Mucosa of descending colon (tissue), 3 donors: Measurements from ENCODE around the gene GOSR1. TPM values are rescaled to one million over a fixed set of nuclear protein-coding genes. Genes with fewer than 3 reads are reported as not detected.
A peak's percentile ranks its signal among the peaks of the same experiment; 100 is the strongest.
"Not testable (repeated sequence)": the region's sequence is repeated elsewhere in the genome, so short reads cannot be mapped to it uniquely, and the experiment has no call there.

Experiments used
- ATAC-seq: fragments of 200-7000 bp; cut with Tn5 transposase; one replicate; pipeline ENCODE4 v1.9.1; 2020; ENCODE audit warnings: mild to moderate bottlenecking, moderate library complexity
- DNase-seq, 3 donors: peaks; one replicate each; pipeline ENCODE4 v3.0.0-alpha.2; 2020
- H3K36me3 ChIP-seq: fragments of 200-600 bp; one replicate; pipeline ENCODE4 v1.8.0; 2021; ENCODE audit warnings: low read depth, mild to moderate bottlenecking
- H3K4me1 ChIP-seq: fragments of 200-600 bp; one replicate; pipeline ENCODE4 v1.8.0; 2021; ENCODE audit warnings: low read depth, mild to moderate bottlenecking
- H3K4me3 ChIP-seq: fragments of 200-600 bp; one replicate; pipeline ENCODE4 v1.8.0; 2021; ENCODE audit warnings: mild to moderate bottlenecking
- H3K9me3 ChIP-seq: fragments of 200-600 bp; one replicate; pipeline ENCODE4 v1.8.0; 2021; ENCODE audit warnings: mild to moderate bottlenecking
- CTCF ChIP-seq: fragments of 200-600 bp; IDR thresholded peaks from one replicate; pipeline ENCODE4 v1.8.0; 2022; ENCODE audit warnings: antibody characterized with exemption, mild to moderate bottlenecking
- intact Hi-C, 2 donors: fragments of 100-400 bp; cut with DNase I in 1 of 2; cut with micrococcal nuclease in 1 of 2; formaldehyde crosslinking; loops; one replicate each; pipeline versions ENCODE4 v1.11.0 to v1.11.1; 2022; cut with DNase I, micrococcal nuclease
- total RNA-seq, 3 donors: library from RNA; stranded (reverse); fragmentation: NEBNext Ultra II Directional in 2 of 3; extraction: Animal tissue kit (Norgen Biotek cat#: 25700) in 2 of 3; gene quantifications; one replicate each; pipeline versions ENCODE4 v1.2.1 to v1.2.4, GENCODE V29; 2021 to 2023
- donor health status: DM: no; HTN: no; CAD: no; lungs with moderate emphysema.
- donor health status: DM: no; HTN: no; CAD: no.
- donor health status: DM: no; HTN: yes; CAD: no.

Gene GOSR1
- total RNA-seq, 3 donors from 2014 or later: 52.6 to 55.7 (median 53.1) TPM

DNA sequence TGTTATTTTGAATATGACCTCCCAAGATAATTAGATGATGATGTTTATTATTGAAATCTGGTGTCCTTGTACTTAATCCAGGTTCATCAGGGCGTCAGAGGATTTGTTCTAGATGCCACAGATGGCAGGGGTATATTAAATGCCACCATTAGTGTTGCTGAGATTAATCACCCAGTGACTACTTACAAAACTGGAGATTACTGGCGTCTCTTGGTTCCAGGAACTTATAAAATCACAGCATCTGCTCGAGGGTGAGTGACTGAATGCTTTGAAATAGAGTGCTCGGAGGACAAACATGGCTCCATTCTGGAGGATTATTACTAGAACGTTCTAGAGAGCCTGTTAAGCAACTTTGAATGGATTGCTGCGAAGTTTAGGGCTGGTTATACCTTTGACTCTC is 33.5 kb upstream of the GOSR1 start:
- H3K36me3 ChIP-seq: no peaks in the 10 kb centered on the region
- H3K4me3 ChIP-seq: no peak overlapping the region
- no peak for ATAC-seq
- H3K9me3 ChIP-seq: no peaks in the 10 kb centered on the region
- intact Hi-C loops: no loop called here
- TF ChIP-seq CTCF: no peak
- no peak for DNase-seq
- H3K4me1 ChIP-seq: no peaks in the 10 kb centered on the region

DNA sequence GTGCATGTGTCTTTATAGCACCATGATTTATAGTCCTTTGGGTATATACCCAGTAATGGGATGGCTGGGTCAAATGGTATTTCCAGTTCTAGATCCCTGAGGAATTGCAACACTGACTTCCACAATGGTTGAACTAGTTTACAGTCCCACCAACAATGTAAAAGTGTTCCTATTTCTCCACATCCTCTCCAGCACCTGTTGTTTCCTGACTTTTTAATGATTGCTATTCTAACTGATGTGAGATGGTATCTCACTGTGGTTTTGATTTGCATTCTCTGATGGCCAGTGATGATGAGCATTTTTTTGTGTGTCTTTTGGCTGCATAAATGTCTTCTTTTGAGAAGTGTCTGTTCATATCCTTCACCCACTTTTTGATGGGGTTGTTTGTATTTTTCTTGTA is 30.6 kb upstream of the GOSR1 start:
- DNase-seq, H3K9me3 ChIP-seq, ATAC-seq, H3K4me1 ChIP-seq, intact Hi-C loops, H3K4me3 ChIP-seq, H3K36me3 ChIP-seq: not testable (repeated sequence)

DNA sequence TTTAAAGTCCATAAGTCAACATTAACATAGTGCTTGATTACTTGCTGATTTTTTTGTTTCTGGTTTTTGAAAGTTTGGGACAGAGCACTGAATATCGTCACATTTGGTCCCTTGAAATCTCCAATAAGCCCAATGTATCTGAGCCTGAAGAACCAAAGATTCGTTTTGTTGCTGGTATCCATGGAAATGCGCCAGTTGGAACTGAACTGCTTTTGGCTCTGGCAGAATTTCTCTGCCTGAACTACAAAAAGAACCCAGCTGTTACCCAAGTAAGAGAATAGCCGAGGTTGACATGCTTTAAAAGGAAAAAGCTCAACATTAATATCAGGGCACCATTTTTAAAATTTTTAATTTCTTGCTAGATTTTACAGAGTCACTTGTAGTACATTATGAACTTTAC is 27.7 kb upstream of the GOSR1 start:
- Histone ChIP-seq H3K4me1 (no peaks in the 10 kb centered on the region), H3K4me3 (no peak overlapping the region), H3K9me3 (no peaks in the 10 kb centered on the region), H3K36me3 (no peaks in the 10 kb centered on the region)
- intact Hi-C loops: no loop called here
- DNase-seq: peak in 1 of 3 donors; percentile 6
- no peak for TF ChIP-seq CTCF
- no peak for ATAC-seq

GRCh38 chr17:30450125-30451027 is 26.8 kb upstream of the GOSR1 start:
- intact Hi-C loops: no loop called here

GRCh38 chr17:30454635-30455034 is 22.6 kb upstream of the GOSR1 start:
- H3K36me3 ChIP-seq: no peaks in the 10 kb centered on the region

More at GRCh38 chr17:30450125-30451027, 26.8 kb upstream of the GOSR1 start:
- ATAC-seq (no peak), DNase-seq (no peak)
- Histone ChIP-seq H3K4me3 (no peak overlapping the region), H3K9me3 (no peaks in the 10 kb centered on the region), H3K4me1 (no peaks in the 10 kb centered on the region), H3K36me3 (no peaks in the 10 kb centered on the region)
- TF ChIP-seq CTCF: no peak

More at GRCh38 chr17:30454635-30455034, 22.6 kb upstream of the GOSR1 start:
- Histone ChIP-seq H3K9me3 (no peaks in the 10 kb centered on the region), H3K4me1 (no peaks in the 10 kb centered on the region), H3K4me3 (no peak overlapping the region)
- intact Hi-C loops: no loop called here
- no peak for DNase-seq
- ATAC-seq: no peak
- TF ChIP-seq CTCF: no peak
